HEK293 (cell line): Measurements from ENCODE around the gene FGD6.

Source experiments
- CTCF ChIA-PET: fragments of 350-600 bp; formaldehyde crosslinking; extraction: SDS; loops from one replicate; lab custom pipeline; 2021; ENCODE audit warnings: antibody characterized with exemption; lab: Yijun Ruan, JAX
- POLR2A ChIA-PET: fragments of 300-600 bp; formaldehyde crosslinking; extraction: SDS; loops from one replicate; lab custom pipeline; 2020; ENCODE audit warnings: antibody characterized with exemption, inconsistent platforms; lab: Yijun Ruan, JAX
- H3K27ac ChIP-seq: fragments of 200-500 bp; sonication (Bioruptor generic); 2 replicates; pipeline ENCODE4 v1.5.1; 2014; ENCODE audit warnings: low read depth, low read length, control low read depth, inconsistent platforms; ENCODE audit errors: extremely low read depth
- H3K36me3 ChIP-seq, 2 experiments: fragments of 200-500 bp in 1 of 2; sonication (Bioruptor generic) in 1 of 2; 1 replicate in 1 of 2; 2 replicates in 1 of 2; pipeline ENCODE4 v1.5.1; 2014 to 2017; ENCODE audit warnings: inconsistent platforms in 2 of 2, low read length in 2 of 2; ENCODE audit not compliant: control insufficient read depth in 2 of 2, insufficient read depth in 1 of 2
- H3K4me1 ChIP-seq: fragments of 200-500 bp; sonication (Bioruptor generic); 2 replicates; pipeline ENCODE4 v1.5.1; 2014; ENCODE audit warnings: mild to moderate bottlenecking, low read length, inconsistent platforms; ENCODE audit not compliant: control insufficient read depth, insufficient read depth
- H3K4me3 ChIP-seq: 2 replicates; pipeline ENCODE4 v1.5.1; 2011; ENCODE audit warnings: low read depth, mild to moderate bottlenecking, control low read depth, low read length, moderate library complexity
- H3K9me3 ChIP-seq: fragments of 200-500 bp; sonication (Bioruptor generic); 2 replicates; pipeline ENCODE4 v1.5.1; 2014; ENCODE audit warnings: low read depth, low read length, inconsistent platforms; ENCODE audit not compliant: control insufficient read depth, insufficient read depth
- GFI1B ChIP-seq: fragments of 450-650 bp; formaldehyde crosslinking; IDR thresholded peaks from 2 replicates; pipeline ENCODE4 v1.5.1; 2016; ENCODE audit warnings: missing biosample characterization, missing genetic modification characterization
- GLI4 ChIP-seq: fragments of 450-650 bp; formaldehyde crosslinking; IDR thresholded peaks from 2 replicates; pipeline ENCODE4 v1.5.1; 2016; ENCODE audit warnings: missing biosample characterization, missing genetic modification characterization
- KLF10 ChIP-seq: fragments of 450-650 bp; IDR thresholded peaks from 2 replicates; pipeline ENCODE4 v1.5.1; 2018; ENCODE audit warnings: missing biosample characterization, mild to moderate bottlenecking, missing genetic modification characterization
- RBAK ChIP-seq: fragments of 450-650 bp; formaldehyde crosslinking; IDR thresholded peaks from 2 replicates; pipeline ENCODE4 v1.5.1; 2016; ENCODE audit warnings: missing biosample characterization, missing genetic modification characterization
- REST ChIP-seq: fragments of 450-650 bp; formaldehyde crosslinking; IDR thresholded peaks from 2 replicates; pipeline ENCODE4 v1.5.1; 2016; ENCODE audit warnings: missing biosample characterization, missing genetic modification characterization
- SP3 ChIP-seq: fragments of 450-650 bp; formaldehyde crosslinking; IDR thresholded peaks from 2 replicates; pipeline ENCODE4 v1.5.1; 2016; ENCODE audit warnings: missing biosample characterization, missing genetic modification characterization
- TRIM28 ChIP-seq: IDR thresholded peaks from 2 replicates; pipeline ENCODE4 v1.6.1; 2011; ENCODE audit warnings: low read length, control low read depth, borderline replicate concordance
- ZBTB1 ChIP-seq: fragments of 450-650 bp; formaldehyde crosslinking; IDR thresholded peaks from 2 replicates; pipeline ENCODE4 v1.5.1; 2016; ENCODE audit warnings: missing biosample characterization, missing genetic modification characterization
- ZFP69B ChIP-seq: fragments of 450-650 bp; formaldehyde crosslinking; IDR thresholded peaks from 2 replicates; pipeline ENCODE4 v1.5.1; 2016; ENCODE audit warnings: missing biosample characterization, missing genetic modification characterization
- ZNF140 ChIP-seq: fragments of 450-650 bp; formaldehyde crosslinking; IDR thresholded peaks from 2 replicates; pipeline ENCODE4 v1.5.1; 2016; ENCODE audit warnings: missing biosample characterization, missing genetic modification characterization
- ZNF239 ChIP-seq: fragments of 450-650 bp; formaldehyde crosslinking; IDR thresholded peaks from 2 replicates; pipeline ENCODE4 v1.5.1; 2016; ENCODE audit warnings: missing biosample characterization, missing genetic modification characterization
- ZNF274 ChIP-seq, 2 experiments: fragments of 200-500 bp in 1 of 2; fragments of 450-650 bp in 1 of 2; sonication (Bioruptor generic) in 1 of 2; formaldehyde crosslinking in 1 of 2; IDR thresholded peaks; 2 replicates each; pipeline versions ENCODE4 v1.5.1 to v1.6.1; 2014 to 2016; ENCODE audit warnings: borderline replicate concordance in 1 of 2, inconsistent platforms in 1 of 2, low read length in 1 of 2, missing biosample characterization in 1 of 2, missing genetic modification characterization in 1 of 2
- ZNF449 ChIP-seq: fragments of 450-650 bp; formaldehyde crosslinking; IDR thresholded peaks from 2 replicates; pipeline ENCODE4 v1.5.1; 2017; ENCODE audit warnings: missing biosample characterization, mild to moderate bottlenecking, missing genetic modification characterization, moderate library complexity
- ZNF510 ChIP-seq: fragments of 450-650 bp; formaldehyde crosslinking; IDR thresholded peaks from 2 replicates; pipeline ENCODE4 v1.5.1; 2018; ENCODE audit warnings: mild to moderate bottlenecking, missing genetic modification characterization, missing biosample characterization; ENCODE audit not compliant: insufficient replicate concordance
- ZNF514 ChIP-seq: fragments of 450-650 bp; formaldehyde crosslinking; IDR thresholded peaks from 2 replicates; pipeline ENCODE4 v1.5.1; 2016; ENCODE audit warnings: missing biosample characterization, missing genetic modification characterization
- ZNF529 ChIP-seq: fragments of 450-650 bp; formaldehyde crosslinking; IDR thresholded peaks from 2 replicates; pipeline ENCODE4 v1.5.1; 2017; ENCODE audit warnings: missing genetic modification characterization, missing biosample characterization; ENCODE audit not compliant: insufficient replicate concordance
- ZNF548 ChIP-seq: fragments of 450-650 bp; formaldehyde crosslinking; IDR thresholded peaks from 2 replicates; pipeline ENCODE4 v1.5.1; 2016; ENCODE audit warnings: missing biosample characterization, missing genetic modification characterization
- ZNF571 ChIP-seq: fragments of 450-650 bp; formaldehyde crosslinking; IDR thresholded peaks from 2 replicates; pipeline ENCODE4 v1.5.0; 2017; ENCODE audit warnings: missing biosample characterization, missing genetic modification characterization
- ZNF580 ChIP-seq: fragments of 450-650 bp; formaldehyde crosslinking; IDR thresholded peaks from 2 replicates; pipeline ENCODE4 v1.5.1; 2016; ENCODE audit warnings: missing biosample characterization, missing genetic modification characterization
- ZNF624 ChIP-seq: fragments of 450-650 bp; formaldehyde crosslinking; IDR thresholded peaks from 2 replicates; pipeline ENCODE4 v1.5.1; 2017; ENCODE audit warnings: missing biosample characterization, missing genetic modification characterization
- ZNF629 ChIP-seq: fragments of 450-650 bp; formaldehyde crosslinking; IDR thresholded peaks from 2 replicates; pipeline ENCODE4 v1.5.1; 2017; ENCODE audit warnings: missing biosample characterization, missing genetic modification characterization
- ZNF639 ChIP-seq: fragments of 450-650 bp; formaldehyde crosslinking; IDR thresholded peaks from 2 replicates; pipeline ENCODE4 v1.5.1; 2016; ENCODE audit warnings: missing biosample characterization, missing genetic modification characterization
- ZNF664 ChIP-seq: fragments of 450-650 bp; formaldehyde crosslinking; IDR thresholded peaks from 2 replicates; pipeline ENCODE4 v1.5.1; 2016; ENCODE audit warnings: missing biosample characterization, missing genetic modification characterization
- ZNF707 ChIP-seq: fragments of 450-650 bp; formaldehyde crosslinking; IDR thresholded peaks from 2 replicates; pipeline ENCODE4 v1.5.1; 2016; ENCODE audit warnings: missing biosample characterization, missing genetic modification characterization
- ZNF785 ChIP-seq: fragments of 450-650 bp; formaldehyde crosslinking; IDR thresholded peaks from 2 replicates; pipeline ENCODE4 v1.5.1; 2016; ENCODE audit warnings: missing biosample characterization, missing genetic modification characterization
- ZNF837 ChIP-seq: fragments of 450-650 bp; formaldehyde crosslinking; IDR thresholded peaks from 2 replicates; pipeline ENCODE4 v1.5.1; 2016; ENCODE audit warnings: missing biosample characterization, missing genetic modification characterization

Gene FGD6

GRCh38 chr12:95150501-95150900 lies 66.8 kb downstream of the FGD6 start:
- ChIA-PET CTCF (interaction anchor here (0.6 to 0.8 kb wide), 5 partner anchors 14 to 445 kb away, joined by 3 to 5 read pairs (median 4); partner anchors contain the start of genes FGD6 and VEZT), POLR2A (no interaction called here)
- no peaks in the 10 kb centered on the region for H3K4me1 ChIP-seq
- H3K9me3 ChIP-seq: no peaks in the 10 kb centered on the region
- no peak overlapping the region for H3K27ac ChIP-seq
- no peak overlapping the region for H3K4me3 ChIP-seq
- TF ChIP-seq ZNF785 (tag by site-specific recombination): no peak
- no peak for TF ChIP-seq ZNF140
- no peak for TF ChIP-seq GLI4 (tag by site-specific recombination)
- TF ChIP-seq ZNF239 (tag by site-specific recombination): no peak
- peaks cover 0 to 3% of the 10 kb centered on the region in 2 experiments; a peak in 1 of 3 replicates for H3K36me3 ChIP-seq

- Histone ChIP-seq H3K27ac (no peak overlapping the region), H3K36me3 (peaks cover 0 to 3% of the 10 kb centered on the region in 2 experiments; a peak in 1 of 3 replicates), H3K4me3 (no peak overlapping the region)
- TF ChIP-seq SP3 (tag by site-specific recombination): no peak
- TF ChIP-seq ZNF837: no peak
- TF ChIP-seq ZNF510: no peak
- TF ChIP-seq ZNF624: no peak
- no peak for TF ChIP-seq ZNF548 (tag by site-specific recombination)
- no peak for TF ChIP-seq ZNF629
- no peak for TF ChIP-seq ZNF580
- no peak for TF ChIP-seq ZNF664 (tag by site-specific recombination)
- TF ChIP-seq, all 188 proteins: peak for 0
- Histone ChIP-seq H3K4me1 (peaks cover under 1% of the 10 kb centered on the region; the same call in 1 of the 2 replicates), H3K9me3 (no peaks in the 10 kb centered on the region)
- ChIA-PET POLR2A (no interaction called here), CTCF (no interaction called here)
These were observed 69.4 kb downstream of the FGD6 start for GRCh38 chr12:95147866-95148265.

- ChIA-PET CTCF (interaction anchor here (0.6 to 0.8 kb wide), 4 partner anchors 12 to 1022 kb away, joined by 3 read pairs; no protein-coding TSS in a partner anchor), POLR2A (no interaction called here)
- TF ChIP-seq ZNF274 (IDR thresholded peaks at IDR 0.05; ENCODE audit: low read length) (no peak), ZNF274 (tag by site-specific recombination; IDR thresholded peaks at IDR 0.05; ENCODE audit: borderline replicate concordance) (no peak), ZNF548 (tag by site-specific recombination) (no peak), TRIM28 (no peak), RBAK (tag by site-specific recombination) (no peak), ZNF449 (tag by site-specific recombination) (no peak), ZNF707 (tag by site-specific recombination) (no peak), ZNF239 (tag by site-specific recombination) (no peak), ZBTB1 (no peak), ZNF529 (no peak), ZNF639 (no peak), ZFP69B (no peak), GFI1B (no peak), REST (no peak), KLF10 (tag by site-specific recombination) (no peak), ZNF514 (tag by site-specific recombination) (no peak), ZNF571 (no peak)
- no peak overlapping the region for H3K27ac ChIP-seq
- H3K9me3 ChIP-seq: no peaks in the 10 kb centered on the region
- H3K4me1 ChIP-seq: peaks cover 4% of the 10 kb centered on the region; the same call in 1 of the 2 replicates
- no peaks in the 10 kb centered on the region; a peak in 1 of 3 replicates for H3K36me3 ChIP-seq
- no peak overlapping the region for H3K4me3 ChIP-seq
These were observed 70.5 kb downstream of the FGD6 start for GRCh38 chr12:95146769-95147168.
